Measurements from ENCODE around the gene PBRM1. TPM values are rescaled to one million over a fixed set of nuclear protein-coding genes. Genes with fewer than 3 reads are reported as not detected.

PBRM1 gene
- total and polyA plus RNA-seq, 3 donors from 2014 or later = 28.9 to 109 (median 99.8) TPM

DNA sequence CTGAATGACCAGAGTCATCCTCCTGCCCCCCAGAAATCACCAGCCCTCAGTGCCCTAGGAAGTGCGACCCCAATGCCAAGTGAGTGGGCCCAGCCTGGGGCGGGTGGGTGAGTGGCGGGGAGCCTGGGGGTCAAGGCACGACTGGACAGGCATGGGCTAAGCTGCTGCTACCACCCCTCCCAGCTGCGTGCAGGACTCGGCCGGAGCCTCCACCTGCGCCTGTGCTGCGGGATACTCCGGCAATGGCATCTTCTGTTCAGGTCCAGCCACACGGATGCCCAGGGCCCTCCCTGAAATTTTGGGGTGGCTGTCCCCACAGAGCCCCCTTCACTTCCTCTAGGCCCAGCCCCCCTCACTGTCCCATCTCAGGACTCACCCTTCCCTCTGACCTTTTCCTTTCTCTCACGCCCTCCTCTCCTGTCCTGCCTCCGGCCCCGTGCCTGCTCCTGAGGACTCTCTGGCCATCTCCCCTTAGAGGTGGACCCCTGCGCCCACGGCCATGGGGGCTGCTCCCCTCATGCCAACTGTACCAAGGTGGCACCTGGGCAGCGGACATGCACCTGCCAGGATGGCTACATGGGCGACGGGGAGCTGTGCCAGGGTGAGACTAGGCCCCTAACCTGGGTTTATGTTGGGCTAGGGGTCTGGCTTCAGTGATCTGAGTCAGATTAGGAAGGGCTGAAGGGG is 169.1 kb downstream of the PBRM1 start:
- no peaks in the 10 kb centered on the region for H3K36me3 ChIP-seq (ENCODE audit: low read depth, missing control alignments)
- no peak overlapping the region for H3K27ac ChIP-seq
- 96 to 97% methylated on average over 13 to 19 of the region's 19 CpGs for WGBS, 2 donors
- intact Hi-C loops (cut with DNase I; ENCODE audit: low total_unique reads) = no loop called here
- no peaks in the 10 kb centered on the region for H3K4me1 ChIP-seq
- no peaks in the 10 kb centered on the region for H3K27me3 ChIP-seq
- no peaks in the 10 kb centered on the region for H3K9me3 ChIP-seq
- TF ChIP-seq CTCF (IDR thresholded peaks at IDR 0.05) (no peak), POLR2A (IDR thresholded peaks at IDR 0.05) (no peak)
- no peak for DNase-seq
- no peak overlapping the region for H3K4me3 ChIP-seq

GRCh38 chr3:52515192-52515591 is 170.5 kb downstream of the PBRM1 start:
- H3K36me3 ChIP-seq (ENCODE audit: low read depth, missing control alignments) = no peaks in the 10 kb centered on the region

DNA sequence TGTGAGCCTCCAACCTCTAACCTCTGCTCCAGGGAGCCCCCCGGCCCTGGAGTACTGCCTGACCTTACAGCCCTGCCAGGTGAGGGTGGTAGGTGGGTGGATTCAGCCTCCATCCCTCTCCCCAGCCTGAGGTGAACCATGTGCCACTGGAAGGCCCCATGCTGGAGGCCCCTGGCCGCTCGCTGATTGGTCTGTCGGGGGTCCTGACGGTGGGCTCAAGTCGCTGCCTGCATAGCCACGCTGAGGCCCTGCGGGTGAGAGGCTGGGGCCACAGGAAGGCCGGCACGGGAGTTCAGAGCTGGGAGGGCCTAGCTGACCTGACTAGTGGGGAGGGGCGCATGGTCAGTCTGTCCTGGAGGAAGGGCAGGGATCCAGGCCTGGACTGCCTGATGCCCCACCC is 171.1 kb downstream of the PBRM1 start:
- Histone ChIP-seq H3K4me3 (no peak overlapping the region), H3K27me3 (no peaks in the 10 kb centered on the region), H3K27ac (no peak overlapping the region), H3K4me1 (no peaks in the 10 kb centered on the region), H3K36me3 (ENCODE audit: low read depth, missing control alignments) (no peaks in the 10 kb centered on the region), H3K9me3 (no peaks in the 10 kb centered on the region)
- TF ChIP-seq POLR2A (IDR thresholded peaks at IDR 0.05) (no peak), CTCF (IDR thresholded peaks at IDR 0.05) (no peak)
- WGBS, 2 donors = 69 to 84% methylated on average over 6 to 11 of the region's 11 CpGs
- intact Hi-C loops (cut with DNase I; ENCODE audit: low total_unique reads) = no loop called here
- peak; percentile 37 for DNase-seq

More at GRCh38 chr3:52515192-52515591, 170.5 kb downstream of the PBRM1 start:
- no peak for DNase-seq
- H3K9me3 ChIP-seq = no peaks in the 10 kb centered on the region
- 51 to 66% methylated on average over 4 to 6 of the region's 6 CpGs for WGBS, 2 donors
- H3K27ac ChIP-seq = no peak overlapping the region
- no peaks in the 10 kb centered on the region for H3K4me1 ChIP-seq
- H3K4me3 ChIP-seq = no peak overlapping the region
- no peaks in the 10 kb centered on the region for H3K27me3 ChIP-seq
- no peak for TF ChIP-seq CTCF (IDR thresholded peaks at IDR 0.05)
- no peak for TF ChIP-seq POLR2A (IDR thresholded peaks at IDR 0.05)
- intact Hi-C loops (cut with DNase I; ENCODE audit: low total_unique reads) = no loop called here

- Histone ChIP-seq H3K27ac (no peak overlapping the region), H3K27me3 (no peaks in the 10 kb centered on the region), H3K4me1 (no peaks in the 10 kb centered on the region), H3K4me3 (no peak overlapping the region), H3K36me3 (ENCODE audit: low read depth, missing control alignments) (no peaks in the 10 kb centered on the region), H3K9me3 (no peaks in the 10 kb centered on the region)
- intact Hi-C loops (cut with DNase I; ENCODE audit: low total_unique reads) = no loop called here
- 98 to 100% methylated on average over 2 to 4 of the region's 7 CpGs for WGBS, 2 donors
- no peak for TF ChIP-seq POLR2A (IDR thresholded peaks at IDR 0.05)
- TF ChIP-seq CTCF (IDR thresholded peaks at IDR 0.05) = no peak
- DNase-seq = no peak
Observed at GRCh38 chr3:52513281-52513680, 172.4 kb downstream of the PBRM1 start.

DNA sequence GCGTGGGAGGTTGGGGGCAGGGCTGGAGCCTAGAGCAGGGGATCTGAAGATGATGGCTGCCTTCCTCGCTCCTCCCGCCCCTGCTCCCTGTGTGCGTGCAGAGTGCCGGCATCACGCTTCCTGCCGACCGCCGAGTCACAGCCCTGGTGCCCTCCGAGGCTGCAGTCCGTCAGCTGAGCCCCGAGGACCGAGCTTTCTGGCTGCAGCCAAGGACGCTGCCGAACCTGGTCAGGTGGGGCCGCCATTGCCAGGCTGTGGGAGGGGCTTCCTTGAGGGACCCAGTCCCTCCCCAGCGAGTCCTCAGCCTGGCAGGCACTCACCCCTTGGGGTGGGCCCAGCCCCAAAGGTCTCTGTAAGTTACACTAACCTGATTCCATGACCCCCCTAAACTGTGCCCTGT is 173.0 kb downstream of the PBRM1 start:
- TF ChIP-seq POLR2A (IDR thresholded peaks at IDR 0.05) = no peak
- TF ChIP-seq CTCF (IDR thresholded peaks at IDR 0.05) = no peak
- Histone ChIP-seq H3K4me1 (no peaks in the 10 kb centered on the region), H3K27me3 (no peaks in the 10 kb centered on the region), H3K9me3 (no peaks in the 10 kb centered on the region), H3K27ac (no peak overlapping the region), H3K4me3 (no peak overlapping the region), H3K36me3 (ENCODE audit: low read depth, missing control alignments) (no peaks in the 10 kb centered on the region)
- no peak for DNase-seq
- WGBS, 2 donors = 88% methylated on average over 17 of the region's 17 CpGs; no CpG with 5 or more reads in 1 of the 2 donors
- intact Hi-C loops (cut with DNase I; ENCODE audit: low total_unique reads) = no loop called here
